HG02981 (cell line): ENCODE measurements around the gene RNF14.
A peak's percentile ranks its signal among the peaks of the same experiment; 100 is the strongest.

Experiments
- ATAC-seq: cut with Tn5 transposase; IDR thresholded peaks from one replicate; pipeline ENCODE4 v1.9.1; 2021; ENCODE audit warnings: mild to moderate bottlenecking, moderate library complexity; ENCODE audit not compliant: unreplicated experiment

Gene RNF14

DNA sequence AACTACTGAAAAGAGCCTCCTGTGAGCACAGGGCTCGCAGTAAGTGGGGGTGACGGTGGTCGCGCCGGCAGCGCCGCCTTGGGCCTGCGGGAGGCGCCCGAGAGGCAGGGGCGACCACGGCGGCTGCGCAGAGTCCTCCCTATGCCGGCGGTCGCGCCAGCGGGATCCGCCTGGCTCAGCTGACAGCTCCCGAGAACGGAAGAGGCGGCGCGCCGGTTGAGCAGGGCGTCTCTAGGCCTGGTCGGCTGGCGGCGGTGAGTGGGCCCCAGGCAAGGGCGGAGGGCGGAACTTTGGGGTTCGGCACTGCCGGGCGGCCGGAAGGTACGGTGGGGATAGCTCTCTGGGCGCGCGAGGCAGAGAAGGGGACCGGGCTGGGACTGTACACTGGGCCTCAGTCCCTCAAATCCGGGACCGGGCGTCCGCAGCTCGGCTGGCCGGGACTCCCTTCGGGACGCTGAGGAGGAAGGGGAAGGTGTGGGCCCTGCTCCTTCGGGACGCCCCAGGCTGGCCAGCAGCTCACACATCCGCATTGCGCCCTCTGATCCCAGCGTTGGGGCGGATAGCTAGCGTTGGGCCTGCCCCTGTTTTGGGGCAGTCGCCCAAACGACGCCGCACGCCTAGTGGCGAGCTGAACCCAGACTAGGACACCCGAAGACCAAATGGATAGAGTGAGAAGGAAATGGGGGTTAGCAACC is at the start of gene RNF14:
Gene RNF14, plus strand, starts transcription at position 192 of the 695 bp plus-strand sequence. CDS start 4,484 bp downstream, outside the sequence.
- peak; percentile 91 for ATAC-seq

DNA sequence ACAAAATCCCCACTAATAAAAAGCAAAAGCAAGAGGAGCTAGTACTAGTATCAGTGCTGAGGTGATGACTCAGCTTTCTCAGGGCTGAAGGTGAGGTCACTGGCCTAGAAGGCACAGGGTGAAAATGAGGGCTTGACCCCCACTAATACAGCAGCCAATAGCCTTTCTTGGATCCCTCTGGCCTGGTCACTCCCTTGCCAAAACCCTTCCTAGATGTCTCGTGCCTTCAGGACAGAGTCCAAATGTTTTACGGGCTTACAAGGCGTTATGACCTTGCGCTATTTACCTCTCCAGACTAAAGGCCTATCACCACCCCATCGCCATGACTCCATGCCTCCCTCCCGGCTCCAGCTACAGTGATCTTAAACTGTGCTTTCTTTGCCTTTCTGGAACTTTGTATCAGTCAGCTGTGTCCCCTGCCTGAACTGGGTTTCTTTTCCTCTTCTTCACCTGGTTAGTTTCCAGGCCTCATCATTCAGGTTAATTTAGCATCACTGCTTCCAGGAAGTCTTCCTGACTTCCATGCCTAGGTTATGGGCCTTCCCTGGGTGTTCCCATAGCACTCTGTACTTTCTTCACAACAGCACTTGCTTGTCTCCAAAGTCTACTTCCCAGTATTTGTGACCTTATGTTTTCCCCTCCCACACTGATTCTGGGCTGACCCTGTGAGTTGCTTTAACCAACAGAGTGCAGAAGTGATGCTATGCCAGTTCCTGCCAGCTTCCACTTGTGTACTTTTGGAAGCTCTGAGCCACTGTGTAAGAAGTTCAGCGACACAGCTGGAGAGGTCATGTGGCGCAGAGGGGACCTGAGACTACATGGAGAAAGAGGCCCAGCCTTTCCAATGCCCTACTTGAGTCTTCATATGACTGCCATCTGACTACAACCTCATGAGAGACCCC is 49.4 kb upstream of the RNF14 start:
- ATAC-seq: no peak

GRCh38 chr5:141920771-141921170 is 48.1 kb upstream of the RNF14 start:
- no peak for ATAC-seq

DNA sequence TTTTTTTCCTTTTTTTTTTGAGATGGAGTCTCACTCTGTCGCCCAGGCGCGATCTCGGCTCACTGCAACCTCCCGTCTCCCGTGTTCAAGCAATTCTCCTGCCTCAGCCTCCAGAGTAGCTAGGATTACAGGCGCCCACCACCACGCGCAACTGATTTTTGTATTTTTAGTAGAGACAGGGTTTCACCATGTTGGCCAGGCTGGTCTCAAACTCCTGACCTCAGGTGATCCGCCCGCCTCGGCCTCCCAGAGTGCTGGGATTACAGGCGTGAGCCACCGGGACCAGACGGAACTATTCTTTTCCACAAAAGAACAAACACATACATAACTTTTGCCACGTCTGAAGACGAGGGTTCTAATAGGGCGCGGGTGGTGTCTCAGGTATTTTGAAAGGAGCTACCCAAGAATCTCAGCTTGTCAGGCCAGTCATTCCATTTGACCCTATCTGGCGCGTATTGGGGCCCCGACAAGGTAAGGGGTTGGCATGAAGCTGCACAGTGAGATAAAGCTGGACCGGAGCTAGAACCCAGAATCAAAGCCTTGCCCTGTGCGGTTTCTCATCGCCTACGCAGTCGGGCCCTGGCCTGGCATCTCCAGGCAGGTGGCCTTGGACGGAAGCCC is 46.0 kb upstream of the RNF14 start:
- ATAC-seq: peak; percentile 5

- peak; percentile 96 for ATAC-seq
These were observed 45.2 kb upstream of the RNF14 start, which contains the start of gene DELE1 for GRCh38 chr5:141923448-141924313. TSS of gene DELE1 (plus strand) at chr5:141923871. CDS start at chr5:141923942, 71 bp downstream.

DNA sequence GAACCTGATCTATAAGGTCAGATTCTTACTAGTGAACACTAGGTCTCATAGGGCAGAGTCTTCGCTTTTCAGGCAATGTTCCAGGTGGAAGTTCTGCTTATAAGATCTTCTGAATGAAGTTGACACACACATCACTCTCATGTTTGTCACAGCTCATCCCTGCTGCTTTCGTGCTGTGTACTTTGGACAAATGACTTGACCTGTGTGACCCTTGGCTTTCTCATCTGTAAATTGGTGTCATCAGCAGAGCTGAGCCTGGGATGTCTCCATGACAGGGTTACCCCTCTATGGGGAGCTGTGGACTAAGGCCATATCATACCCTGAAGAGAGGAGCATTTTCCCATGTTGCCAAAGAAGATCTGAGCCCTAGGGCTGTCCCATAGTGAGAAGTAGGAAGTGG is 42.5 kb upstream of the RNF14 start:
- no peak for ATAC-seq

- ATAC-seq: no peak
These were observed 40.9 kb upstream of the RNF14 start for GRCh38 chr5:141928051-141928450.

- no peak for ATAC-seq
These were observed 39.4 kb upstream of the RNF14 start for GRCh38 chr5:141929398-141930058.

DNA sequence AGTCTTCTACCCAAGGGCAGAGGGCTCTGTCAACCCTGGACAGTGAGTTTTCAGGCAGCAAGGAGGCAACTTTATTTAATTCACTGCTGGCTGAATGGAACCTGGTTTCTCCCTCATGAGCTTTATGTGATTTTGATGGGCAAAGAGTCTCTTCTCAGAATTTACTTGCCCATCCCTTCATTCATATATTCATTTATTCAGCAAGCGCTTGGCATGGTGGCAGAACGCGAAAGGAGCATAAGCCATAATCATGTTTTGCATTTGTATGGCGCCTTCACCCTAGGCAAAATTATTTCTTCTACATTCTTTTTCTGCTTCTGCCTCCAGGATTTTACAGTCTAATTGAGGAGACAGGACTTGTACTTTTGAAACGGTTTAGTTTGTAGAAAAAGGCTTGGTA is 37.2 kb upstream of the RNF14 start:
- ATAC-seq: no peak

- no peak for ATAC-seq
These were observed 35.8 kb upstream of the RNF14 start for GRCh38 chr5:141933151-141933550.

GRCh38 chr5:141934099-141934844 is 34.6 kb upstream of the RNF14 start:
- no peak for ATAC-seq

- no peak for ATAC-seq
These were observed 33.4 kb upstream of the RNF14 start for GRCh38 chr5:141935538-141935937.

- no peak for ATAC-seq
These were observed 28.1 kb upstream of the RNF14 start for GRCh38 chr5:141940695-141941271.

GRCh38 chr5:141941307-141941706 is 27.6 kb upstream of the RNF14 start:
- no peak for ATAC-seq

DNA sequence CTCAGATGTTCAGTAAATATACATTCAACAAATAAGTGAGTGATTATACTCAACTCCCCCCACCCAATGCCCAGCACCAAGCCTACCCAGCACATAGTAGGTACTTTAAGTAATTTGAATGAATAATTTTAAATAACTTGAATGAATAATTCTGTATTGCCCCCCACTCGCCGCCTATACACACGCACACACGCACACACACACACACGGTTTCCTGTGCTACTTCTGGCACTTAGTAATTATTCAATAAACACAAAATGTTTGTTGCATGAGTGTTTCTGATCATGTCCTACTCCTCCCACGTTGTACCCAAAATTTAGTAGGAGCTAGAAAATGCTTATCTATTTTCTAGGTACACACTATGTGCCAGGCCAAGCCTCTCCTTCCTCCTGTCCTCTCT is 27.1 kb upstream of the RNF14 start:
- no peak for ATAC-seq

- no peak for ATAC-seq
These were observed 26.6 kb upstream of the RNF14 start for GRCh38 chr5:141942185-141942857.

DNA sequence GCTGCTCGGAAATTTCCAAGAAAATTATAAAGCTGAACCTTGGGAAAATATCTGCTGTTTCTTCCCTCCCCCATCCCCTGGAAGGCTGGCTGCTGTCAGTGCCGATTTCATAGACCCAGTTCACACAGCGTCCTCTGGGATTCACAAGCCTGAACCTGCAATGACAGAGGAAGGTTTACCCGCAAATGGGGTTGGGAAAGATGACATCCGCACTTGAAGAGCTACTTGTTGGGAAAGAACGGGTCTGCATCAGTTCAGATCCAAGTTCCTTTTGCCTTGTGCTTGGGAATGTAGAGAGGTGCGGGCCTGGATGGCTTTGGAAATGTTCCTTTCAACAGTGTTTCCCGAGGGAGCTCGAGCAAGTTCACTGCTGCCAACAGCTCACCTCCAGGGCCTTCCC is 24.8 kb upstream of the RNF14 start:
- ATAC-seq: no peak

- ATAC-seq: no peak
These were observed 23.3 kb upstream of the RNF14 start for GRCh38 chr5:141945511-141946051.
